Measurements from ENCODE around the gene ITCH.

DNA sequence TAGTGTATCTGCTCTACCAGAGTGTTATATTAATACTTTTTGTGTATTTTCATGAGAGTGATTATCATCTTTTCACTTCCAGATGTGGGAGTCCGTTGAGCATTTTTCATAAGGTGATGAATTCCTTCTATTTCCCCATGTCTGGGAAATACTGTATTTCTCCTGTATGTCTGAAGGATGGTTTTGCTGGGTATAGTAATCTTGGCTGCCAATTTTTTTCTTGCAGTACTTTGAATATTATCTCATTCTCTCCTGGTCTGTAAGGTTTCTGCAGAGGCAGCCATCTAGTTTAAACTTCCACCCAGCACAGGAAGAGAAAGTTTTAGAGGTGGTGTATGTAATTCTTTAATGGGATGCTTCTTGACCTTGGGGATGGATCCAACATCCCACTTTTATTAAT lies 137.8 kb downstream of the ITCH start:
- TF ChIP-seq, protein P1, sequence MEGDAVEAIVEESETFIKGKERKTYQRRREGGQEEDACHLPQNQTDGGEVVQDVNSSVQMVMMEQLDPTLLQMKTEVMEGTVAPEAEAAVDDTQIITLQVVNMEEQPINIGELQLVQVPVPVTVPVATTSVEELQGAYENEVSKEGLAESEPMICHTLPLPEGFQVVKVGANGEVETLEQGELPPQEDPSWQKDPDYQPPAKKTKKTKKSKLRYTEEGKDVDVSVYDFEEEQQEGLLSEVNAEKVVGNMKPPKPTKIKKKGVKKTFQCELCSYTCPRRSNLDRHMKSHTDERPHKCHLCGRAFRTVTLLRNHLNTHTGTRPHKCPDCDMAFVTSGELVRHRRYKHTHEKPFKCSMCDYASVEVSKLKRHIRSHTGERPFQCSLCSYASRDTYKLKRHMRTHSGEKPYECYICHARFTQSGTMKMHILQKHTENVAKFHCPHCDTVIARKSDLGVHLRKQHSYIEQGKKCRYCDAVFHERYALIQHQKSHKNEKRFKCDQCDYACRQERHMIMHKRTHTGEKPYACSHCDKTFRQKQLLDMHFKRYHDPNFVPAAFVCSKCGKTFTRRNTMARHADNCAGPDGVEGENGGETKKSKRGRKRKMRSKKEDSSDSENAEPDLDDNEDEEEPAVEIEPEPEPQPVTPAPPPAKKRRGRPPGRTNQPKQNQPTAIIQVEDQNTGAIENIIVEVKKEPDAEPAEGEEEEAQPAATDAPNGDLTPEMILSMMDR (IDR thresholded peaks at IDR 0.05; ENCODE audit: extremely low read depth in 1 of 2, insufficient read depth in 1 of 2, low read depth in 1 of 2, low read length in 2 of 2): no peak
- TF ChIP-seq EZH2 (IDR thresholded peaks at IDR 0.05; ENCODE audit: borderline replicate concordance, low read depth, low read length, severe bottlenecking) (no peak), POLR2A (IDR thresholded peaks at IDR 0.05; ENCODE audit: low read depth, low read length) (no peak), POLR2AphosphoS5 (IDR thresholded peaks at IDR 0.05; ENCODE audit: insufficient read depth, low read depth, low read length) (no peak), MYC (IDR thresholded peaks at IDR 0.05; ENCODE audit: low read depth, low read length) (no peak), GATA2 (IDR thresholded peaks at IDR 0.05; ENCODE audit: insufficient read depth, insufficient read length, low read depth, low read length) (no peak), JUN (IDR thresholded peaks at IDR 0.05; ENCODE audit: borderline replicate concordance, insufficient read depth, insufficient read length, low read depth) (no peak)
- TF ChIP-seq, protein P2, sequence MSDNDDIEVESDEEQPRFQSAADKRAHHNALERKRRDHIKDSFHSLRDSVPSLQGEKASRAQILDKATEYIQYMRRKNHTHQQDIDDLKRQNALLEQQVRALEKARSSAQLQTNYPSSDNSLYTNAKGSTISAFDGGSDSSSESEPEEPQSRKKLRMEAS (IDR thresholded peaks at IDR 0.05; ENCODE audit: insufficient read depth, insufficient read length): no peak

Measured in endothelial cell of umbilical vein (primary cell).